Iris pigment epithelial cell (primary cell): ENCODE data around the gene STK36.

Experiments
- DNase-seq: peaks from one replicate; pipeline ENCODE4 v3.0.0-alpha.2; 2011; ENCODE audit warnings: low read depth

The STK36 gene

DNA sequence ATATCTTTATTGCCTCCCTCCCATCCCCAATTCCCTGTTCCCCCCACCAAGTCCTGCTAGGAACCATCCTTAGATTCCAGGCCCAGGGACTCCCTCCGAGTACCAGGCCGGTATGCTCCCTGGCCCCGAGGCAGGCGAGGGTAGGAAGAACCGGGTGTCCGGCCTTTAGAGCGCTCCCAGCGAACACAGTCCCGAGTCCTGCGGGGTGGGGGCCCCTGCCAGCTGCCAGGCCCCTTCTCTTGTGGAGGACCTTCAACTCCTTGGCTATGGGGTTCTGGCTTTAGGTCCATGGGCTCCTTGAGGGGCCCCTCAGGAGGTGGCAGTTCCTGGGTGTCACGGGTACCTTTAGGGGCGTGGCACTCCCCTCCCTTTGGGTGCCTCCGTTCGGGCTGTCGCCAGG lies 8.0 kb upstream of the STK36 start:
- DNase-seq: no peak

DNA sequence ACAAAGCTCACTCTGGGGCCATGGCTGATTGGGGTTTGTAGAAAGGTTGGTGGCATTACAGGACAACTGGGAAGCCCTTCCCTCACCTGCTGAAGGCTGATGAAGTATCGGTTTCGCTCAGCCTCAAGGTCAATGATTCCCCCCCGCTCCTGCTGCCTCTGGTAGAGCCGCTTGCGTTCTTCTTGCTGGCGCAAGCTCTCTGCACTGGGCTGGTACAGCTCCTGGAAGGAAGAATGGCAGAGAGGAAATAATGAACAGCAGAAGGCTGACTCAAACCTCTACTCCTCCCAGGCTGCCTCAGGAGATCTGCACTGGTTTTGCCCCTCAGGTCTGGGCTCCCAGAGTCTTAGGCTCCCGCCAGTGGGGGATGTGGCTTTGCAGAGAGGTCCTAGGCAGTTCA lies 7.2 kb upstream of the STK36 start:
- DNase-seq: no peak

DNA sequence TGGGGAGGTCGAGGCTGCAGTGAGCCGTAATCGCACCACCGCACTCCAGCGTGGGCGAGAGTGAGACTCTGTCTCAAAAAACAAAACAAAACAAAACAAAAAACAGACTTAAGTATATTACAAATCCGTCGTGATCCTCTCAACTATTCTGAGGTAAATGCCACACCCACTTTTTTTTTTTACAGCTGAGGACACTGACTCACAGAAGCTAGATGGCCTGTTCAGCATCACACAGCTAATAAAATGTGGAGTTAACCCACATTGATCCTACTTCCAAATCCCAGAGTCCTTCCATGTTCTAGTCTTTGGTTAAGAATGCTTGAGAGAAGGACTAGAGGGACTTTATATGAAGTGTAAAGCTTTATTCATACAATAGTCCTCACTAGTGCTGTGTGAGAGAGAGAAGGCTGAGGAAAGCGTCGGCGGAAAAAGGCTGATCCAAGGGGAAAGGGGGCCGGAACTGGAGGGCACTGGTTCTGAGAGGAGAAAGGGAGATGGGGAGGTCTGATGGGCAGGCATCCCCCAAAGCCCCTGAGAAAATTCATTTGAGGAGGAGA lies 711 bp upstream of the STK36 start:
- DNase-seq: peak; percentile 39

DNA sequence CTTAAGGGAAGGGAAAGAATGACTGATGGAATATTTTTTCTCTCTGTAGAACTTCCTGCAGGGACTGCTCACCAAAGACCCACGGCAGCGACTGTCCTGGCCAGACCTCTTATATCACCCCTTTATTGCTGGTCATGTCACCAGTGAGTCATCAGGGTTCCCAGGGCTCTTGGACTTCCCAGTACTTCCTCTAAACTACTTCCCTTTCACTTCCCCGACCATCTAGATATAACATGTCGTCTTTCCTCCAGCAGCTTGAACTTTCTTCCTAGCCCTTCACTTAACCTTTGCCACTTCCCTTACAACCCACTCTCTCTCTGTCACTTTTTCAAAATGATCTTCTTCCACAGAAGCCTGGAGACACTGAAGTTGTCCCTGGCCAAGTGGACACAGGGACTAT lies 7.2 kb downstream of the STK36 start:
- DNase-seq: no peak

DNA sequence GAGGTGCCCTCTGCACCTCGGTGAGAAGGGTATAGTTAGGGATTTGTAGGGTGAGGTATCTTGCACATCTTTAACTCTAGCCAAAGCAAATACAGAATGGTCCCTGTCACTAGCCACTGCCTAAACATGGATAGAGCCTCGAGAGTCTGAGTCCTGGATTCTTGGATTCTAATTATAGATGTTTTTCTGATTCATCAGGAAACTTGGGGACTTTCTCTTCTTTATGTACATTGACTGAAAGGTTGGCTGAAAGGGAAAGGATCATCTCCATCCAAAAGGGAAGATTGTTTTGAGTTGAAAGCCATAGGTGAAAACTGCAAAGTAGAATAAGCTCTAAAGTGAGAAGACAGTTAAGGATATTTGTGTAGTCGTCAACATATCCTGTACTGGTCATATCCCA lies 8.2 kb downstream of the STK36 start:
- DNase-seq: no peak

DNA sequence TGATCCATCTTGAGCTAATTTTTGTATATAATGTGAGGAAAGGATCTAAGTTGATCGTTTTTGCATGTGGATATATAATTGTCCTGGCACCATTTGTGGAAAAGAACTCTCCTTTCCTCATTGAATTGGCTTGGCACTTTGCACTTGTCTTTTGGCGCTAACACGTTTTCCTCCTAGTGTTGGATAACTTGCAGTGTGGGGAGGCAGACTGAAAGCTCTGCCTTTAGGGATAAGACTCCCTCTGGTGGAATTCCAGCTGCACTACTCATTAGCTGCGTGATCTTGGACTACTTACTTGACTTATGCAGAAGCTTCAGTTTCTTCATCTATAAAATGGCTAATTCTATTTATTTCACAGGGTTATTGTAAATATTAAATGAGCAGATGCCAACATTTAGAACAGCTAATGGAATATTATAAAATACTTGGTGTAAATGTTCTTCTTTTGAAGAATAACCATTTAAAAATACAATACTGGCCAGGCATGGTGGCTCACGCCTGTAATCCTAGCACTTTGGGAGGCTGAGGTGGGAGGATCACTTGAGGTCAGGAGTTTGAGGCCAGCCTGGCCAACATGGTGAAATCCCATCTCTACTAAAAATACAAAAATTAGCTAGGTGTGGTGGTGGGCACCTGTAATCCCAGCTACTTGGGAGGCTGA lies 15.6 kb downstream of the STK36 start:
- DNase-seq: peak; percentile 83

DNA sequence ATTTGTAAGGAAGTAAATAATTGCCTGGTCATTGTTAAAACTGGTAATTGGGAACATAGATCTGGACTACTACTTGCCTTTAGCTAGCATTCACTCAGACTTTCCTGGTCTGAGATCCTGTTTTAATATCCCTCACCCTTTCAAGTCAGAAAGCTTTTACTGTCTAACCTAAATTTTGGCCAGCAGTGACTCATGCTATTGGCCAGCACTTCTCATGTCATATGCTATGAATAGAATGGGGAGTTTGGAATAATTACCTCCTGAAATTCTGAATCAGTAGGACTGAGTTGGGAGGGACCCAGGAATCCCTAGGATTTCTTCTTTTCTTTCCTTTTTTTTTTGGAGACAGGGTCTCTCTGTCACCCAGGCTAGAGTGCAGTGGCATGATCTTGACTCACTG lies 19.3 kb downstream of the STK36 start:
- DNase-seq: peak; percentile 21

DNA sequence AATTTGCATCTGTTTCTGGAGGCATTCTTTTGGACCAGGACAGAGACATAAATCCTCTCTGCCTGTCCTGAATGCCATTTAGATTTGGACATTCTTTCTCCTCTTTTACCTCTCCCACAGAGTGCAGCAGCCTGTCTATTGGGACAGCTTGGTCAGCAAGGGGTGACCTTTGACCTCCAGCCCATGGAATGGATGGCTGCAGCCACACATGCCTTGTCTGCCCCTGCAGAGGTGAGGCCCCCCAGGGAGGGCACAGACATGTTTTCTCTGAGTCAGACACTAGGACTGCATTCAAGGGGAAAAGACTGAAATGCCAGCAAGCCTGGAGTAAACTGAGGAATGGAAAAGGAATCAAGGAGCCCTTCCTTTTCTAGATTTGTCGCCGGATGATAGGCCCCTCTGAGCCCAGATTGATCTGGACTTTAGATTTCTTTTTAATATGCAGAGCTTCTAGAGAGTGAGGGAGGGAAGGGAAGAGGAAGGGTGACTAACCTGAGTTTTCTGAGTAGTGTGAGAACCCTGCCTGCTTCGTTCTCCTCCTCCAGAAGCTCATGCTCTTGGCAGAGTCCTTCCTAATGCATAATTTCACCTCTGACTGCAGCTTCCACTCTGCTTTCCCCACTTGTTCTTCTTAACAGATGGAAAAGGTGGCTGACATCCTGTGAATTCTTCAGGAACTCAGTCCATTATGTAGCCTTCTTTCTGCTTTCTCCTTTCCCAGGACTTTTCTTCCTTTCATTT lies 22.7 kb downstream of the STK36 start:
- DNase-seq: peak; percentile 54

DNA sequence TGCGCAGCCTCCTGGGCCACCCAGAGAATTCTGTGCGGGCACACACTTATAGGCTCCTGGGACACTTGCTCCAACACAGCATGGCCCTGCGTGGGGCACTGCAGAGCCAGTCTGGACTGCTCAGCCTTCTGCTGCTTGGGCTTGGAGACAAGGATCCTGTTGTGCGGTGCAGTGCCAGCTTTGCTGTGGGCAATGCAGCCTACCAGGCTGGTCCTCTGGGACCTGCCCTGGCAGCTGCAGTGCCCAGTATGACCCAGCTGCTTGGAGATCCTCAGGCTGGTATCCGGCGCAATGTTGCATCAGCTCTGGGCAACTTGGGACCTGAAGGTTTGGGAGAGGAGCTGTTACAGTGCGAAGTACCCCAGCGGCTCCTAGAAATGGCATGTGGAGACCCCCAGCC lies 27.0 kb downstream of the STK36 start:
- no peak for DNase-seq

DNA sequence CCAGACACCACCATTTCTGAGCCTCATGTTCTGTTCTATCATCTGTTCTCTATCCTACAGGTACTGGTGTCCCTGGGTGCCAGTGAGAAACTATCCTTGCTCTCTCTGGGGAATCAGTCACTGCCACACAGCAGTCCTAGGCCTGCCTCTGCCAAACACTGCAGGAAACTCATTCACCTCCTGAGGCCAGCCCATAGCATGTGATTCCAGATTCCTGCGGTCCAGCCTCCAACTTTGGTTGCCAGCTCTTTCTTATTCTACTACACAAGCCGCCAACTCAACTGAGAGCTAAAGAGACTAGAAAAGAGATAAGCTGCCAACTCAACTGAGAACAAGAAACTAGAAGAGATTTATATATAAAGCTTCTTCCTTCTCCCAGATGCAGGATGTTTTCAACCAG lies 29.9 kb downstream of the STK36 start:
- DNase-seq: no peak

DNA sequence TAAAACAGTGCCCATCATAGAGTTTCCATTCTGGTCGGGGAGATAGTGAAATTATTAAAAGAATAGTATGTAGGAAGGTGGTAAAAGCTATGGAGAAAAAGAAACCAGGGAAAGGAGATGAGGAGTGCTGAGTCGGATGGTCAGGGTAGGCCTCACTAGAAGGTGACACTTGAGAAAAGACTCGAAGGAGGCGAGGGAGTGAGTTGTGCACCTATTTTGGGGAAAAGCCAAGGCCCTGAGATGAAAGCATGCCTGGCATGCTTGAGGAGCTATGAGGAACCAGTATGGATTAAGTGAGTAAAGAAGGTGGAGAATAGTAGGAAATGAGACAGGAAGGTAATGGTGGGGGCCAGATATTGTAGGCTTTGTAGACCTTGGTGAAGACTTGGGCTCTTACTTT lies 31.5 kb downstream of the STK36 start:
- DNase-seq: no peak

DNA sequence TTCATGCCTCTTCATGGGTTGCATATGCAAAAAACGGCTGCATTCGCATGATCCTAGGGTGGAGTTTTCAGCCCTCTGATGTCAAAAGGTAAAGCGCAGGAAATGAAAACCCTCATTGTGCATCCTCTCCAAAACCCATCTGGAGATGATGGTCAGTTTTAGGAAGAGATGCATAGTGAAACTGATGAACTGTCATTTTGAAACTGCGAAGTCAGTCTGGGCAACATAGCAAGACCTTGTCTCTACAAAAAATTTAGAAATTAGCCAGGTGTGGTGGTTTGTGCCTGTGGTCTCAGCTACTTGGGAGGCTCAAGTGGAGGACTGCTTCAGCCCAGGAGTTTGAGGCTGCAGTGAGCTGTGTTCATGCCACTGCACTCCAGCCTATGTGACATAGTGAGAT lies 36.2 kb downstream of the STK36 start:
- no peak for DNase-seq

DNA sequence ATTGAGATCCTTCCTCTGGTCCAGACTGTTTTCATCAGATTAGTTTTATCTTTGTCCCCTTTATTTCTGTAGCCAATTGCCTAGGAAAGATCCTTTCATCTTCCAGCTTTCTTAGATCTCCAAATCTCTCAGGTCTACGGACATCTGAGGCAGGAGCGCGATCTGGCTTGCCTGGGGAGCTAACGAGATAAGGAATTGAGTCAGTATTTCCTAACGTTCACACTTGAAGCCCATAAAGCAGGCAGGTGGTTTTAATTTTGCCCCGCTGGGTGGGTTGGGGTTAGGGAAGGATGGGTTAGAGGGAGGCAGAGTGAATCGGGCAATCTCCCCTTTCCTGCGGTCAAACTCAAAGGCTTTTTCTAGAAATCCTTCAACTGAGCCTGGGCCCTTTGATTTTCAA lies 38.0 kb downstream of the STK36 start:
- no peak for DNase-seq

DNA sequence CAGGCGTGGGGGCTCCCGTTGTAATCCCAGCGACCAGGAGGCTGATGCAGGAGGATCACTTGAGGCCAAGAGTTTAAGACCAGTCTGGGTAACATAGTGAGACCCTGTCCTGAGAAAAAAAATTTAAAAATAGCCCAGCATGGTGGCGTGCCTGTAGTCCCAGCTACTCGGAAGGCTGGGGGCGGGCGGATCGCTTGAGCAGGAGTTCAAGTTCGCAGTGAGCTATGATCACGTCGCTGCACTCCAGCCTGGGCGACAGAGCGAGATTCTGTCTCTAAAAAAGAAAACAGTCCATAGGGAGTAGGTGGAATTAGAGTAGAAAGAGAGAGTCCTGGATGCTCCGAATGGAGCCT lies 38.4 kb downstream of the STK36 start:
- DNase-seq: no peak

DNA sequence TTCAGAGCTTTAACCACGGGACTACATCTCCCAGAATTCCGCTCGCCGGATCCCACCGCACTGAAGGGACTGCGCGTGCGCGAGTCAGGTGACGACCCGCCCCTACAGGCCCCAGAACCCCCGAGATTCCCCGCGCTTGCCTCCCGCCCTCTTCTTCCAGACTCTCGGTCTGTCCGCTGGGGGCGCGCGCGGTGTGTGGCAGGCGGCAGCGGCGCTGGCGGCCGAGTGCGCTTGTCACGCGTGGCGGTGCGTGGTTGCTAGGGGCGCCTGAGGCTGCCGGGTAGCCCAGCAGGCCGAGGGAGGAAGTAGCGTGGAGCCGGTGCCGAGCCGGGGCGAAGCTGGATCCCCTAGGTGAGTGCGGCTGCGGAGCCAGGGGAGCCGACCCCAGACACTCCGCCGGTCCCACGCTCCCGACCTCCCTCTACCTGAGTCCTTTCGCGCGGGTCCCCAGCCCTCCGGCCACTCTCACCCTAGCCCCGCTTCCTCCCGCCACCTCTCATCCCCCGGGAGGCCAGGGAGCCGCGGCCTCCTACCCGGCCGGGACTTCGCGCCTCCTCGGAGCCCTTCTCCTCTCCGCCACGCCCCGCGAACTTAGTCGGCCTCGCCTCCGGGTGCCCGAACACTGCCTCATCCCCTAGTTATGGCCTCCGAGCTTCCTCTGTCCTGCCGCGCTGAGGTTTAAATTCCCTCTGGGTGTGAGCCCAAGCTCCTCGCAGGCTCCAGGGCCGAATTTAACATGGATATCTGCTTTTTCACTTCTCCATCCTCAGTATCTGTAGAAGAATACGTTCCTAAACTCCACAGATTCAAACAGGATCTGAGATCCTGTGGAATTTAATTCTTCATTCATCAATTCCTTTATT lies 39.0 kb downstream of the STK36 start, which contains the start of gene TTLL4:
Gene TTLL4 (plus strand): TSS at position 149 of the 863 bp plus-strand sequence. CDS start 26,842 bp downstream, outside the sequence.
- peak; percentile 95 for DNase-seq

DNA sequence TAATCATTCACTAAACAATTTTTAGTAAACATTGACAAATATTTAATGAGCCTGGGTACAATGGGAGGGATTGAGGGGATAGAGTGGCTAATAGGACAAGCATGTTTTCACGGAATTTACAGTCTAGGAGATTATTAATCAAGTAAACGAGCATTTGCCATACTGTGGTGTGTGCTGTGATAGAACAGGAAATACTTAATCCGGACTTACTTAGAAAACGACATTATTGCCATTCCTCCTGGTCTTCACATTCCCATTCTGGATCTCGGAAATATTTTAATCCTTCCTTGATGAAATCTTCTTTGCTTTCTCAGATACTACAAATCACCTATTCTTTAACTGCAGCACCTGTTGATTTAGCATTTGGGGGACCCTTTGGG lies 39.7 kb downstream of the STK36 start:
- DNase-seq: peak; percentile 28

DNA sequence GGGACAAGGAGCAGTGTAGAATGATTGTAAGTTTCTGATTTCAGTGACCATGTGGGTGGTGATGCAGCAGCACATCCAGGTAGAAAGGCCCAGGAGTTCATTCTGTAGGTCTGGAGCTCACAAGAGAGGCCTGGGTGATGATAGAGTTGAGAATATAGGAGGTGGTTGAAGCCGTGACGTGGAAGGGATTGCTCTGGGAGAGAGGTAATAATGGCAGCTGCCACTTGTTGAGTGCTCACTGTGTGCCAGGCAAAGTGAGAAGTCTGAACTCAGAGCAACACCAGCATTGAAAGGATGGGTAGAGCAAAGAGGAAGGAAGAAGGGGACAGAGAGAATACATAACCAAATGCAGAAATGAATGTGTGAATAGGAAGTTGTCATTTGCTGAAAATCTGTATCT lies 42.0 kb downstream of the STK36 start:
- no peak for DNase-seq

DNA sequence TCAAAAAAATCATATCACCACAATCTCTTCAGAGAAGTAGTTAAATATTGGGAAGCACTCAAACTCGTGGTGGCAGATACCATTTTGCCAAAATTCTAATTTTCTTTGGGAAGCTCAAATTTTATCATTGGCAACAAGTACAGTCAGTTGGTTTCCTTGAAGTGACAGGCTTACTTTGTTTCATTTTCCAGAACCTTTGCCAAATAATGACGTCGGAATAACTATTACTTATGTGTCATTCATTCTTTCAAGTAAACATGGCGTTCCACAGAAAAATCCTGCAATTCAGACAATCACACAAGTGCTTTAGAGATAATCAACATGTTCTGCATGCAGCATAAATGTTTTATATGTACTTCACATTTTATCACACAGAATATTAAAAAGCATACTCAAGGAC lies 44.2 kb downstream of the STK36 start:
- peak; percentile 74 for DNase-seq

DNA sequence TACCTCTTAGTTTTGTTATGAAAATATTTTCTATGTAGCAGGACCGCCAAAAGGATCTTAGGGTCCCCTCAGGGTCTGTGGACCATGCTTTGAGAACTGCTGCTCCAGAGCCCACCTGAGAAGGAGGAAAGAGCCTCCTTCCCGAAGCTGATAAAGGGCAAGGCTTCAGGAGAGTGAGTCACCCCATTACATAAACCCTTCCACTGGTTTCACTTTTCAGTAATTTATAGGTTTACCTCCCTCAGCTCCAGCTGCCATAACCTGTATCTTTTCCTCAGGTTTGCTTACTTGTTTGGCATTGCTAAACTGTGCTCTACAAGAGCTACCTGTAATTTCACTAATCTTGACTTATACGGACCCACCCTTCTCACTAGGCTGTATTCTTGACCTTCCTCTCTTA lies 45.4 kb downstream of the STK36 start:
- peak; percentile 56 for DNase-seq

DNA sequence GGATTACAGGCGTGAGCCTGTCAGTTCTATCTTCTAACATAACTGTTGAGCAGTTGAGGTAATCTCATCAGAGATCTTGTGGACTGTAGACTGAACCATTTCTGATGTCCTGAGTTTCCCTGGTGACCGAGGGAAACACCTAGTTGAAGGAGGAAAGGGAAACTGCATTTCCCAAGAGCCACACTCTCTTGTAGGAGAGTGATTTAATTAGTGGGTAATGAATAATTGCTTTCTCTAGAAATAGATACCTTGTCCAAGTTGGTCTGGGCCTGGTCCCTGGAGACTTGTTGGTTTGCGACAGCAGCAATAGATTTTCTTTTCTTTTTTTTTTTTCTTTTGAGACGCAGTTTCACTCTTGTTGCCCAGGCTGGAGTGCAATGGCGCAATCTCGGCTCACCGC lies 46.2 kb downstream of the STK36 start:
- no peak for DNase-seq

DNA sequence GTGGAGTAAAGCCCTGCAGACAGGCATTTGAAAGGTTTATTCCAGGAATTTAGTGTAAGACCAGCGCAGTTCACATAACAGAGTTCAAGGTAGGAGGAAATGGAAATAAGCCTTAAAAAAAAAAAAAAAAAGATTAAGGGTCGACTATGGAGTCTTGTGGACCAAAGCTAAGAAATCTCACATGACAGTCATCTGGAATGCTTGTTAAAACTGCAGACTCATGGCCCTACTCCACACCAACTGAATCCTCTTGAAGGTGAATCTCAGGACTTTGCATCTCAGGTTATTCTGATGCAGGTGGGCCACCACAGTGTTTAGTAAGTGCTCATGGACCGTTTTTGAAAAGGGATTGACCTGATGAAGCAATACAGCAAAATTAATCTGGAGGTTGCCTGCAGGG lies 47.6 kb downstream of the STK36 start:
- DNase-seq: no peak
